Gastroesophageal sphincter (tissue), 3 donors: ENCODE data around the gene COL15A1.

ENCODE experiments used
- CTCF ChIP-seq, 4 experiments: fragments of 200-600 bp in 2 of 4; fragments of 450-650 bp in 2 of 4; sonication (generic) in 1 of 4; IDR thresholded peaks; one replicate each; pipeline ENCODE4 v1.5.1; 2017 to 2019; ENCODE audit warnings: antibody characterized with exemption in 4 of 4, mild to moderate bottlenecking in 2 of 4, moderate library complexity in 2 of 4
- POLR2A ChIP-seq, 2 donors: fragments of 450-650 bp; IDR thresholded peaks; one replicate each; pipeline ENCODE4 v1.6.1; 2017; ENCODE audit warnings: antibody characterized with exemption in 2 of 2, mild to moderate bottlenecking in 2 of 2, moderate library complexity in 1 of 2

DNA sequence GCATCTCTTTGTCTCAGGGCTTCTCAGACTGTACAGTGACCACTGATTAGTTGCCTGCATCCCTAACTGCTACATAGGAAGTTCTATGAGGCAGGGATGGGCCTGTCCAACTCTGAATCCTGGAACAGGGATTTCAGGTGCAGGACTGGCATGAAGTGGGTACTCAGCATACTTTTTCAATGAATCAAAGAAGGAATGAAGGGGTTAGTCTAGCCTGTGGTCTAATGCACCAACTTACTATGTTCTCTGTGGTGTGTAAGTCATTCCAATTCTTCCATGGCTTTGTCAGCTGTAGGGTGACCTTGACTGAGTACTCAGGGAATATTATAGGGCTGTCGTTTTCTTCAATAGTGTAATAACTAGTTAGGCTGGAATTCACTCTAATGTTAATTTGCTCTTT is 8.3 kb downstream of the COL15A1 start:
- TF ChIP-seq CTCF (IDR thresholded peaks at IDR 0.05) = no peak
- TF ChIP-seq POLR2A (IDR thresholded peaks at IDR 0.05) = no peak
